Measurements from ENCODE around the gene FAM53B. TPM values are rescaled to one million over a fixed set of nuclear protein-coding genes. Genes with fewer than 3 reads are reported as not detected.

The FAM53B gene
- total RNA-seq, 1 experiment from 2014 or later, result 9.8 TPM

DNA sequence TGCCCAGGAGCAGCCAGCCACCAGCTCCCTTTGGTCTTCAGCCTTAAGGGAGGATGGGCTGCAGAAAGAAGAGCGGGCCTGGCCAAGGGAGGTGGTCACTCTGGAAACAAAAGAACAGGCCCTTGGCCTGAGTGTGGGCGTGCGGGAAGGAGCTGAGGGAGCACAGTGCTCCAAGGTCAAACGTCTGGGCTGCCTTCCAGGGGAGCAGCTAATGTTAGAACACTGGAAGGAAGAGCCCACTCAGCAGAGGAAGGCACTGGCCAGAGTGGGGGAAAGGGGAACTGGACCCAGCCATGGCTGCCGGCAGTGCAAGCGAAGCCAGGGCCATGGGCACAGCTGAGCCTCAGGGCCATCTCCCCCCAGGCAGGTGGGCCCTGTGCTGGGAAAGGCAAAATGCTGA is 42.7 kb downstream of the FAM53B start:
- Histone ChIP-seq H2AFZ (no peak overlapping the region), H3F3A (ENCODE audit: insufficient read depth, low read depth) (no peaks in the 10 kb centered on the region), H3K9me3 (ENCODE audit: insufficient read depth, low read depth) (no peaks in the 10 kb centered on the region), H3K27ac (no peak overlapping the region), H3K79me2 (ENCODE audit: low read depth) (no peaks in the 10 kb centered on the region), H3K4me2 (no peak overlapping the region), H3K4me1 (replicated peaks; ENCODE audit: insufficient read depth) (no peaks in the 10 kb centered on the region), H3K27me3 (ENCODE audit: insufficient read depth, low read depth) (no peaks in the 10 kb centered on the region), H3K36me3 (ENCODE audit: low read depth) (no peaks in the 10 kb centered on the region), H4K20me1 (ENCODE audit: insufficient read depth) (no peaks in the 10 kb centered on the region), H3K4me3 (no peak overlapping the region), H3K9me2 (ENCODE audit: insufficient read depth) (no peaks in the 10 kb centered on the region)
- CTCF ChIA-PET, result no interaction called here
- intact Hi-C loops (cut with micrococcal nuclease; ENCODE audit: unreplicated experiment), result no loop called here
- no peak for DNase-seq
- POLR2A ChIA-PET (ENCODE audit: unreplicated experiment), result no interaction called here
- TF ChIP-seq, protein P1, sequence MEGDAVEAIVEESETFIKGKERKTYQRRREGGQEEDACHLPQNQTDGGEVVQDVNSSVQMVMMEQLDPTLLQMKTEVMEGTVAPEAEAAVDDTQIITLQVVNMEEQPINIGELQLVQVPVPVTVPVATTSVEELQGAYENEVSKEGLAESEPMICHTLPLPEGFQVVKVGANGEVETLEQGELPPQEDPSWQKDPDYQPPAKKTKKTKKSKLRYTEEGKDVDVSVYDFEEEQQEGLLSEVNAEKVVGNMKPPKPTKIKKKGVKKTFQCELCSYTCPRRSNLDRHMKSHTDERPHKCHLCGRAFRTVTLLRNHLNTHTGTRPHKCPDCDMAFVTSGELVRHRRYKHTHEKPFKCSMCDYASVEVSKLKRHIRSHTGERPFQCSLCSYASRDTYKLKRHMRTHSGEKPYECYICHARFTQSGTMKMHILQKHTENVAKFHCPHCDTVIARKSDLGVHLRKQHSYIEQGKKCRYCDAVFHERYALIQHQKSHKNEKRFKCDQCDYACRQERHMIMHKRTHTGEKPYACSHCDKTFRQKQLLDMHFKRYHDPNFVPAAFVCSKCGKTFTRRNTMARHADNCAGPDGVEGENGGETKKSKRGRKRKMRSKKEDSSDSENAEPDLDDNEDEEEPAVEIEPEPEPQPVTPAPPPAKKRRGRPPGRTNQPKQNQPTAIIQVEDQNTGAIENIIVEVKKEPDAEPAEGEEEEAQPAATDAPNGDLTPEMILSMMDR (conservative IDR thresholded peaks at IDR 0.05), result no peak
- no peak for TF ChIP-seq EZH2 (IDR thresholded peaks at IDR 0.05; ENCODE audit: low read depth)
- no TSS peak for BruUV-seq (replicated peaks)

DNA sequence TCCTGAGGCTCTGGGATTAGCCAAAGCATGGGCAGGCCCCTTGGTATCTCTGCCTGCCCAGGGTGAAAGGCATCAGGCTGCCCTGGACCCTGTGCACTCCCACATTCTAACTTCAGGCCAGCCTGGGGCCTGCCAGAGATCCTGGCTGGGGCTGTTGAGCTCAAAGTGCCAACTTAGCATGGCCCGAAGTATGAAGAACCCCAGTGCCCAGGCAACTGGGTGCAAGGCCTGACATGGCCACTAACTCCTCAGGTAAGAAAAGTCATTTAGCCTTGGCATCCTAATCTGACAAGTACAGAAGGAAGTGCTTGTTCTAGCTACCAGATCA is 43.2 kb downstream of the FAM53B start:
- CTCF ChIA-PET, result no interaction called here
- Histone ChIP-seq H3K4me3 (no peak overlapping the region), H4K20me1 (ENCODE audit: insufficient read depth) (no peaks in the 10 kb centered on the region), H3K27ac (no peak overlapping the region), H3K36me3 (ENCODE audit: low read depth) (no peaks in the 10 kb centered on the region), H3K9me2 (ENCODE audit: insufficient read depth) (no peaks in the 10 kb centered on the region), H3K27me3 (ENCODE audit: insufficient read depth, low read depth) (no peaks in the 10 kb centered on the region), H3K4me1 (replicated peaks; ENCODE audit: insufficient read depth) (no peaks in the 10 kb centered on the region), H3K4me2 (no peak overlapping the region), H3K79me2 (ENCODE audit: low read depth) (no peaks in the 10 kb centered on the region), H3K9me3 (ENCODE audit: insufficient read depth, low read depth) (no peaks in the 10 kb centered on the region), H2AFZ (no peak overlapping the region), H3F3A (ENCODE audit: insufficient read depth, low read depth) (no peaks in the 10 kb centered on the region)
- intact Hi-C loops (cut with micrococcal nuclease; ENCODE audit: unreplicated experiment), result no loop called here
- no peak for DNase-seq
- BruUV-seq (replicated peaks), result no TSS peak
- POLR2A ChIA-PET (ENCODE audit: unreplicated experiment), result no interaction called here
- TF ChIP-seq, protein P1 (conservative IDR thresholded peaks at IDR 0.05), result no peak
- no peak for TF ChIP-seq EZH2 (IDR thresholded peaks at IDR 0.05; ENCODE audit: low read depth)

DNA sequence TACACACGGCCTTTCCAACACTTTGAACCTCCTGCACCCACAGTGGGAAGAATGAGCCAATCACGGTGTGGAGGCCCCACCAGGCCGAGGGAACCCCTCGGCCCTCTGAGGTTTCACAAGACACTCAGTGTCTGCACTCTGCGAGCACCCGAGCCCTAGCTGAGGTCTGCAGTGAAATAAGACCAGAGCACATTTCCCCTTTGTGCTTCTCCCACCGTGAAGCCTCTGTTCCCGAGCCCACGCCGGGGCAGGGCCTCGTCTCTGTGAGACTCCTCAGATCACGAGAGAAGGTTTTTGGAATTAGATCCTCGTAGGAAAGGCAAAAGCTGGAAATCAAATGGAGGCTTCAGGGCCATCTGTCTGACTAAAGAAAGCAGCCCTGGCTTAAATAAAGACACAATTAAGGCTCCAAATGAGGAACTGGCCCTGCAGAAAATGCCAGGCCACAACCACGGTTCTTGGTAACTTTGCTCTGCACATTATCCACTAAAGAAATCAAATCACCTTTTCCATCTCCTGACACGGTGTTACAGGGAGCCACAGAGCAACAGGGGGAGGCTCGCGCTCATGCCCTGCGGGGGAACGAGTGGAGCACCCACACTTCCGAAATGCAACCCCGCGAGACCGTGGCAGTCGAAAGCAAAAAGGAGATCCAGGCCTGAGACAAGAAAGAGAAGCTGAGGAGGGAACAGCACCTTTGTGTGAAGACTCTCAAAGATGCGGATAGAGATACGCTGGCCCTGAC is 43.7 kb downstream of the FAM53B start:
- intact Hi-C loops (cut with micrococcal nuclease; ENCODE audit: unreplicated experiment), result no loop called here
- Histone ChIP-seq H3F3A (ENCODE audit: insufficient read depth, low read depth) (no peaks in the 10 kb centered on the region), H3K79me2 (ENCODE audit: low read depth) (no peaks in the 10 kb centered on the region), H3K27me3 (ENCODE audit: insufficient read depth, low read depth) (no peaks in the 10 kb centered on the region), H3K27ac (no peak overlapping the region), H3K4me1 (replicated peaks; ENCODE audit: insufficient read depth) (no peaks in the 10 kb centered on the region), H3K4me2 (no peak overlapping the region), H2AFZ (no peak overlapping the region), H3K4me3 (no peak overlapping the region), H3K9me3 (ENCODE audit: insufficient read depth, low read depth) (no peaks in the 10 kb centered on the region), H4K20me1 (ENCODE audit: insufficient read depth) (no peaks in the 10 kb centered on the region), H3K9me2 (ENCODE audit: insufficient read depth) (no peaks in the 10 kb centered on the region), H3K36me3 (ENCODE audit: low read depth) (no peaks in the 10 kb centered on the region)
- ChIA-PET POLR2A (ENCODE audit: unreplicated experiment) (no interaction called here), CTCF (no interaction called here)
- no TSS peak for BruUV-seq (replicated peaks)
- TF ChIP-seq, protein P1 (conservative IDR thresholded peaks at IDR 0.05), result no peak
- no peak for TF ChIP-seq EZH2 (IDR thresholded peaks at IDR 0.05; ENCODE audit: low read depth)
- DNase-seq, result no peak
